ENCODE results near the gene IGSF3. TPM values are rescaled to one million over a fixed set of nuclear protein-coding genes. Genes with fewer than 3 reads are reported as not detected.

IGSF3 gene
- total and polyA plus RNA-seq, 10 donors, result 0.09 to 1.2 (median 0.56) TPM

DNA sequence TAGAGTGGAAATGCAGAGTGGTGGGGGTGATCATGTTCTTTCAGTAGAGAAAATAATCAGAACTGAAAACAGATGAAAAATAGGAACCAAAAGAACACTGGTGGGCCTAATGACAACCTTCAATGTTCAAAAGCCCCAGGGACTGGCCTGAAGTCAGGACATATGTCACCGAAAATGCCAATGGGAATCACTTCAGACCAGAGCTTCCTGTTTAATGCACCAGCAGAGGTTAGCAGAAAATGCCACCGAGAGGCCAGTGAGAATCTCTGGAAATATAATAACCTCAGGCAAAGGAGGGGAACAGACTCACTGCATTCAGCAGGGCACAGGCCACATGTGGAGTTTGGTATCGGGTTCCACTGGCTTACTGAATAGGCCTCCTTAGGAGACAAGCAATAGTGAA is 80.8 kb downstream of the IGSF3 start:
- H3K9me3 ChIP-seq, result no peaks in the 10 kb centered on the region
- TF ChIP-seq, protein P1, sequence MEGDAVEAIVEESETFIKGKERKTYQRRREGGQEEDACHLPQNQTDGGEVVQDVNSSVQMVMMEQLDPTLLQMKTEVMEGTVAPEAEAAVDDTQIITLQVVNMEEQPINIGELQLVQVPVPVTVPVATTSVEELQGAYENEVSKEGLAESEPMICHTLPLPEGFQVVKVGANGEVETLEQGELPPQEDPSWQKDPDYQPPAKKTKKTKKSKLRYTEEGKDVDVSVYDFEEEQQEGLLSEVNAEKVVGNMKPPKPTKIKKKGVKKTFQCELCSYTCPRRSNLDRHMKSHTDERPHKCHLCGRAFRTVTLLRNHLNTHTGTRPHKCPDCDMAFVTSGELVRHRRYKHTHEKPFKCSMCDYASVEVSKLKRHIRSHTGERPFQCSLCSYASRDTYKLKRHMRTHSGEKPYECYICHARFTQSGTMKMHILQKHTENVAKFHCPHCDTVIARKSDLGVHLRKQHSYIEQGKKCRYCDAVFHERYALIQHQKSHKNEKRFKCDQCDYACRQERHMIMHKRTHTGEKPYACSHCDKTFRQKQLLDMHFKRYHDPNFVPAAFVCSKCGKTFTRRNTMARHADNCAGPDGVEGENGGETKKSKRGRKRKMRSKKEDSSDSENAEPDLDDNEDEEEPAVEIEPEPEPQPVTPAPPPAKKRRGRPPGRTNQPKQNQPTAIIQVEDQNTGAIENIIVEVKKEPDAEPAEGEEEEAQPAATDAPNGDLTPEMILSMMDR (IDR thresholded peaks at IDR 0.05 in 8 of 11, conservative IDR thresholded peaks at IDR 0.05 in 3 of 11), result no peak
- no peak for TF ChIP-seq POLR2AphosphoS5 (IDR thresholded peaks at IDR 0.05)
- TF ChIP-seq POLR2A (IDR thresholded peaks at IDR 0.05), result no peak
- H3K27me3 ChIP-seq (replicated peaks in 1 of 7), result no peaks in the 10 kb centered on the region
- no peaks in the 10 kb centered on the region for H3K36me3 ChIP-seq
- WGBS, 5 donors, result 62 to 76% (median 73%) methylated on average over 3 of the region's 3 CpGs
- H3K27ac ChIP-seq, result no peak overlapping the region
- no peak overlapping the region for H3K4me3 ChIP-seq
- H3K4me1 ChIP-seq, result no peaks in the 10 kb centered on the region
- no peak for DNase-seq
- intact Hi-C loops (cut with DNase I; ENCODE audit: low total_unique reads), result no loop called here

DNA sequence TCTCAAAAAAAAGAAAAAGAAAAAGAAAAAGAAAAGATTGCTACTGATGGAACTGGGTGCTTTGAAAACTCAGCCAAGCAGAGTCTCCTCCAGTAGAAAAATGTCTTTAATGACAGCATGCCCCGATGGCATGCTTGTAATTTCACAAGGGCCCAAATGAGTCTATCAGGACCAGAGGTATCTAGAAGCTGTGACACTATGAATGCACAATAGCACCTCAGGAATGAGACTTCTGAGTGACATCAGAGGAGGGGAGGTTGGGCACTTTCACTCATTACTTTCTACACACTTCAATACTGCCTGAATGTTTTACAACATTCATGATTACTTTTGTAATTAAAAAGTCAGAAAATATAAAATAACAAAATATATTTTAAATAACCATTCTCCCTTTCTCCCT is 81.6 kb downstream of the IGSF3 start:
- H3K36me3 ChIP-seq, result no peaks in the 10 kb centered on the region
- no peak overlapping the region for H3K27ac ChIP-seq
- no peak overlapping the region for H3K4me3 ChIP-seq
- H3K27me3 ChIP-seq (replicated peaks in 1 of 7), result no peaks in the 10 kb centered on the region
- no peaks in the 10 kb centered on the region for H3K4me1 ChIP-seq
- TF ChIP-seq POLR2A (IDR thresholded peaks at IDR 0.05) (no peak), POLR2AphosphoS5 (IDR thresholded peaks at IDR 0.05) (no peak)
- TF ChIP-seq, protein P1 (IDR thresholded peaks at IDR 0.05 in 8 of 11, conservative IDR thresholded peaks at IDR 0.05 in 3 of 11), result no peak
- intact Hi-C loops (cut with DNase I; ENCODE audit: low total_unique reads), result no loop called here
- H3K9me3 ChIP-seq, result no peaks in the 10 kb centered on the region
- 58 to 84% (median 62%) methylated on average over 1 of the region's 1 CpG for WGBS, 5 donors
- DNase-seq, result no peak

DNA sequence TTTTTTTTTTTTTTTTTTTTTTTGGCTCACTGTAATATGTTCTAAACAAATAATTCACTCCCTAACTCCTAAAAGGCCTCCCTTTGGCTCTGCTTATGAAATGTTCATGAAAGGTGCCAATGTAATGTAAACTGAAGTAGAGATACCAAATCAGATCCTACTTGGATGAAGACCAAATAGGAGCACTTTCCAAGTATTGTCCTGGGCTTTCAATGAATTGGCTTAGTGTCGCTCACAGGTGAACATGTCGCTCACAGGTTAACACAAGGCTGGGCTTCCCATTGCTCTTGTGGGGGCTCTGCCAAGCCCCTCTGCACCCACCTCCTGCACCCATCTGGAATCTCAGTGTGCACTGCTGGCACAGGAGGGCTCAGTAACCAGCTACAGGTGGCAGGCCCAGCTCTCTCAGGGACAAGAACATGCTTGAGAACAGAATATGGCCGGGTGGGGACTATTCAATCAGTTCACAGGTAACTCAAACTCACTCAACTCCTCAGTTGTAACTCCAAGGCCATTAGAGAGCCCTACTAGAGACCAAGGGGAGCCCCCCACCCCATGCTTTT is 86.1 kb downstream of the IGSF3 start:
- no peak for DNase-seq
- H3K4me3 ChIP-seq, result no peak overlapping the region
- WGBS, 5 donors, result 80 to 99% (median 95%) methylated on average over 3 of the region's 3 CpGs
- peaks cover 0 to 9% (median 0%) of the 10 kb centered on the region in 6 donors for H3K4me1 ChIP-seq
- no peak overlapping the region for H3K27ac ChIP-seq
- TF ChIP-seq POLR2AphosphoS5 (IDR thresholded peaks at IDR 0.05) (no peak), POLR2A (IDR thresholded peaks at IDR 0.05) (no peak)
- TF ChIP-seq, protein P1 (IDR thresholded peaks at IDR 0.05 in 8 of 11, conservative IDR thresholded peaks at IDR 0.05 in 3 of 11), result no peak
- intact Hi-C loops (cut with DNase I; ENCODE audit: low total_unique reads), result no loop called here
- no peaks in the 10 kb centered on the region for H3K27me3 ChIP-seq (replicated peaks in 1 of 7)
- H3K9me3 ChIP-seq, result no peaks in the 10 kb centered on the region
- no peaks in the 10 kb centered on the region for H3K36me3 ChIP-seq

DNA sequence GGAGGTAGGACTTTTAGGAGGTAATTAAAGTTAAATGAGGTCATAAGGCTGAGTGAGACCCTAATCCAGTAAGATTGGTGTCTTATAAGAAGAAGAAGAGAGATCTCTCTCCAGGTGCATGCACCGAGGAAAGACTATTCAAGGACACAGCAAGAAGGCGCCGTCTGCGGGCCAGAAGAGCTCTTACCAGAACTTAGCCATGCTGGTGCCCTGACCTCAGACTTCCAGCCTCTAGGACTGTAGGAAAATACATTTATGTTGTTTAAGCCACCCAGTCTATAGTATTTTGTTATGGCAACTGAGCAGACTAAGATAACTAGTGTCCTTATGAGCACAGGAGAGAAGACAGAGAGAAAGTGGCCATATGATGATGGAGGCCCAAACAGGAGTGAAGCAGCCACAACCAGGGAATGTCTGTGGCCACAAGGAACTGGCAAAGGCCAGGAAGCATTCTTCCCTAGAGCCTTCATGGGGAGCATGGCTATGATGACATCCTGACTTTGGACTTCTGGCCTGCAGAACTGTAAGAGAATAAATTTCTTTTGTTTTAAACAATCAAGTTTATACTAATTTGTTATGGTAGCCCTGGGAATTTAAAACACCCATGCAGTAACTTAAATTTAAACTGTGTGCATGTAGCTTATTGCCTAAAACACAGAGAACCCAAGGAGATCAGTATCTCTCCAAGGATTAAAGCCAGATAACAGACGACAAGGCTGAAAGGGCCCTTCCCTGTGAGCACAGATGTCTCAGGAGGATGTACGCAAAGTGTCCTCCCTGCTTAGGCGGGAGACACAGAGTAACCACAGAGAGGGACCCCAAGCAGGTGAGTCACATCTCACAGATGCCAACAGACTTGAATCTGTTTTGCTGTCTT is 86.8 kb downstream of the IGSF3 start:
- Histone ChIP-seq H3K36me3 (no peaks in the 10 kb centered on the region), H3K27me3 (replicated peaks in 1 of 7) (no peaks in the 10 kb centered on the region), H3K27ac (no peak overlapping the region), H3K4me1 (peaks cover 0 to 9% (median 0%) of the 10 kb centered on the region in 6 donors), H3K4me3 (no peak overlapping the region), H3K9me3 (no peaks in the 10 kb centered on the region)
- 90 to 96% (median 93%) methylated on average over 7 of the region's 7 CpGs for WGBS, 5 donors
- no peak for DNase-seq
- TF ChIP-seq POLR2A (IDR thresholded peaks at IDR 0.05), result no peak
- TF ChIP-seq, protein P1 (IDR thresholded peaks at IDR 0.05 in 8 of 11, conservative IDR thresholded peaks at IDR 0.05 in 3 of 11), result no peak
- no peak for TF ChIP-seq POLR2AphosphoS5 (IDR thresholded peaks at IDR 0.05)
- intact Hi-C loops (cut with DNase I; ENCODE audit: low total_unique reads), result no loop called here
